ENCODE results near the gene UBLCP1. TPM values are rescaled to one million over a fixed set of nuclear protein-coding genes. Genes with fewer than 3 reads are reported as not detected.
A peak's percentile ranks its signal among the peaks of the same experiment; 100 is the strongest.

The UBLCP1 gene
- total and polyA plus RNA-seq, 2 of the 13 experiments (the other 11 are each of a cell fraction or from before 2014, with no cell fraction given): 6.5 to 12.6 TPM

GRCh38 chr5:159226451-159226850 lies 36.6 kb upstream of the UBLCP1 start (continued):
- TF ChIP-seq ZBTB26 (CRISPR knock-in tag; IDR thresholded peaks at IDR 0.05; ENCODE audit: borderline replicate concordance) (no peak), BCLAF1 (IDR thresholded peaks at IDR 0.05) (no peak), ZBTB14 (CRISPR knock-in tag; IDR thresholded peaks at IDR 0.05) (no peak), BCL6 (CRISPR knock-in tag; IDR thresholded peaks at IDR 0.05) (peak; percentile 51; the same call in 1 of the 2 replicates), RARA (CRISPR knock-in tag; IDR thresholded peaks at IDR 0.05) (peak; percentile 30; the same call in 1 of the 2 replicates), ZMYM4 (CRISPR knock-in tag; IDR thresholded peaks at IDR 0.05) (no peak), GFI1 (CRISPR knock-in tag; IDR thresholded peaks at IDR 0.05; ENCODE audit: borderline replicate concordance) (no peak), FOXA3 (CRISPR knock-in tag; IDR thresholded peaks at IDR 0.05) (0 out of 2 replicates have a peak, but pooled peaks have one; percentile 9), NR1H2 (CRISPR knock-in tag; IDR thresholded peaks at IDR 0.05; ENCODE audit: borderline replicate concordance, low read depth) (no peak), ZNF160 (CRISPR knock-in tag; IDR thresholded peaks at IDR 0.05) (no peak), PLRG1 (conservative IDR thresholded peaks at IDR 0.05) (no peak), ZNF224 (CRISPR knock-in tag; IDR thresholded peaks at IDR 0.05) (no peak), ZNF276 (CRISPR knock-in tag; IDR thresholded peaks at IDR 0.05; ENCODE audit: low read depth) (no peak), REPIN1 (CRISPR knock-in tag; IDR thresholded peaks at IDR 0.05; ENCODE audit: borderline replicate concordance, low read depth) (0 out of 2 replicates have a peak, but pooled peaks have one; percentile 52), PAXIP1 (CRISPR knock-in tag; conservative IDR thresholded peaks at IDR 0.05) (peak; percentile 38; the same call in 1 of the 2 replicates), KDM1A (CRISPR knock-in tag; IDR thresholded peaks at IDR 0.05) (peak; percentile 25; the same call in 1 of the 2 replicates), HOXD1 (CRISPR knock-in tag; IDR thresholded peaks at IDR 0.05) (no peak), POLR2A (IDR thresholded peaks at IDR 0.05; ENCODE audit: insufficient read depth in 1 of 2, low read depth in 2 of 2, low read length in 2 of 2) (no peak), FOSL2 (CRISPR knock-in tag; IDR thresholded peaks at IDR 0.05) (peak; percentile 30; the same call in 1 of the 2 replicates), ESRRA (CRISPR knock-in tag; IDR thresholded peaks at IDR 0.05; ENCODE audit: low read depth) (no peak), ZNF263 (CRISPR knock-in tag; IDR thresholded peaks at IDR 0.05) (peak; percentile 60), PHF5A (CRISPR knock-in tag; IDR thresholded peaks at IDR 0.05; ENCODE audit: low read depth, unreplicated experiment) (no peak)
